ENCODE measurements around the gene RASA3. TPM values are rescaled to one million over a fixed set of nuclear protein-coding genes. Genes with fewer than 3 reads are reported as not detected.

RASA3 gene
- total and polyA plus RNA-seq, 9 of the 15 experiments (the other 6 are each of a cell fraction or from before 2014, with no cell fraction given): 0.72 to 25.3 (median 14.4) TPM

DNA sequence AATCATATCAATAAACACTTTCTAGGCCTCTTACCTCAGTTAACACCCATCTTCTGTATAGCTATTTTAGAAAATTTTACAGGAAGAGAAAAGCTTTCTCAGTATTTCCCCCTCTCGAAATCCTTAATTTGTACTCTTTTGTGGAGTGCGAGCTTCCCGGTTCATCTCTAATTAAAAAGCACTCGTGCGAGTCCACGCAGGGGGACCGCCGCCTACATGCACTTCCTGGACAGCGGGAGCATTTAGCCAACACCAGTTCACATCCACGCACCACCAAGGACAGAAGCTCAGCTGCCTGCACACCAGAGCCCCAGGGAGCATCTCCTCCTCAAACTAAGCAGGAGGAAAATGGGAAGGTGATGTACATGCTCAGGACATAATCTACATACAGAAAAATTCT lies 60.0 kb downstream of the RASA3 start:
- 95% methylated on average over 8 of the region's 10 CpGs for WGBS (ENCODE audit: insufficient coverage, low coverage, missing lambda C conversion rate)
- in situ Hi-C loops (cut with MboI) (no loop called here), intact Hi-C loops (cut with micrococcal nuclease) (no loop called here)
- FAIRE-seq (no peak), DNase-seq (ENCODE audit: extremely low read depth in 1 of 4, low spot score in 3 of 4) (no peak), ATAC-seq (no peak)
- no peak overlapping the region for H3K27ac ChIP-seq (ENCODE audit: extremely low read depth, low read depth, low read length)
- H3K9ac ChIP-seq (ENCODE audit: insufficient read depth in 1 of 2, low read depth in 2 of 2, low read length in 2 of 2): no peak overlapping the region
- BruUV-seq (replicated peaks): TSS peak; percentile 39
- no peak overlapping the region for H2AFZ ChIP-seq (ENCODE audit: low read depth, low read length)
- H3K79me2 ChIP-seq (ENCODE audit: control insufficient read depth, insufficient read depth, low read length): peaks cover 7% of the 10 kb centered on the region; the same call in 2 of the 3 replicates
- H3K4me1 ChIP-seq (replicated peaks in 1 of 2; ENCODE audit: control insufficient read depth in 2 of 2, insufficient read depth in 2 of 2, low read length in 2 of 2): peaks cover 0 to 4% of the 10 kb centered on the region in 2 experiments; a peak in 2 of 5 replicates
- H3K9me1 ChIP-seq (ENCODE audit: control insufficient read depth, insufficient read depth, low read length): no peaks in the 10 kb centered on the region
- no peak overlapping the region for H3K4me2 ChIP-seq (ENCODE audit: insufficient read depth, low read length)
- H3K27me3 ChIP-seq (ENCODE audit: control insufficient read depth in 2 of 2, insufficient read depth in 2 of 2, low read length in 2 of 2): no peaks in the 10 kb centered on the region
- ChIA-PET POLR2A (no interaction called here), CTCF (ENCODE audit: low intra/inter-chr PET ratio) (no interaction called here)
- H3K9me3 ChIP-seq (replicated peaks; ENCODE audit: control insufficient read depth, insufficient read depth, low read depth, low read length): peaks cover 1% of the 10 kb centered on the region; the same call in 1 of the 2 replicates
- no peaks in the 10 kb centered on the region for H4K20me1 ChIP-seq (replicated peaks; ENCODE audit: control insufficient read depth, insufficient read depth, low read length)
- no peak overlapping the region for H3K4me3 ChIP-seq
- H3K36me3 ChIP-seq (ENCODE audit: control insufficient read depth, insufficient read depth, low read length): peaks cover 10% of the 10 kb centered on the region; the same call in 1 of the 3 replicates
- TF ChIP-seq MIER1 (IDR thresholded peaks at IDR 0.05; ENCODE audit: low read depth) (no peak), SMARCC2 (IDR thresholded peaks at IDR 0.05; ENCODE audit: low read depth) (no peak), EGR1 (conservative IDR thresholded peaks at IDR 0.05) (no peak), MAFK (IDR thresholded peaks at IDR 0.05; ENCODE audit: low read length) (no peak), L3MBTL2 (IDR thresholded peaks at IDR 0.05) (no peak), ILF3 (IDR thresholded peaks at IDR 0.05; ENCODE audit: borderline replicate concordance) (no peak), STAT5A (IDR thresholded peaks at IDR 0.05; ENCODE audit: borderline replicate concordance, low read length) (no peak)
- TF ChIP-seq, protein P1, sequence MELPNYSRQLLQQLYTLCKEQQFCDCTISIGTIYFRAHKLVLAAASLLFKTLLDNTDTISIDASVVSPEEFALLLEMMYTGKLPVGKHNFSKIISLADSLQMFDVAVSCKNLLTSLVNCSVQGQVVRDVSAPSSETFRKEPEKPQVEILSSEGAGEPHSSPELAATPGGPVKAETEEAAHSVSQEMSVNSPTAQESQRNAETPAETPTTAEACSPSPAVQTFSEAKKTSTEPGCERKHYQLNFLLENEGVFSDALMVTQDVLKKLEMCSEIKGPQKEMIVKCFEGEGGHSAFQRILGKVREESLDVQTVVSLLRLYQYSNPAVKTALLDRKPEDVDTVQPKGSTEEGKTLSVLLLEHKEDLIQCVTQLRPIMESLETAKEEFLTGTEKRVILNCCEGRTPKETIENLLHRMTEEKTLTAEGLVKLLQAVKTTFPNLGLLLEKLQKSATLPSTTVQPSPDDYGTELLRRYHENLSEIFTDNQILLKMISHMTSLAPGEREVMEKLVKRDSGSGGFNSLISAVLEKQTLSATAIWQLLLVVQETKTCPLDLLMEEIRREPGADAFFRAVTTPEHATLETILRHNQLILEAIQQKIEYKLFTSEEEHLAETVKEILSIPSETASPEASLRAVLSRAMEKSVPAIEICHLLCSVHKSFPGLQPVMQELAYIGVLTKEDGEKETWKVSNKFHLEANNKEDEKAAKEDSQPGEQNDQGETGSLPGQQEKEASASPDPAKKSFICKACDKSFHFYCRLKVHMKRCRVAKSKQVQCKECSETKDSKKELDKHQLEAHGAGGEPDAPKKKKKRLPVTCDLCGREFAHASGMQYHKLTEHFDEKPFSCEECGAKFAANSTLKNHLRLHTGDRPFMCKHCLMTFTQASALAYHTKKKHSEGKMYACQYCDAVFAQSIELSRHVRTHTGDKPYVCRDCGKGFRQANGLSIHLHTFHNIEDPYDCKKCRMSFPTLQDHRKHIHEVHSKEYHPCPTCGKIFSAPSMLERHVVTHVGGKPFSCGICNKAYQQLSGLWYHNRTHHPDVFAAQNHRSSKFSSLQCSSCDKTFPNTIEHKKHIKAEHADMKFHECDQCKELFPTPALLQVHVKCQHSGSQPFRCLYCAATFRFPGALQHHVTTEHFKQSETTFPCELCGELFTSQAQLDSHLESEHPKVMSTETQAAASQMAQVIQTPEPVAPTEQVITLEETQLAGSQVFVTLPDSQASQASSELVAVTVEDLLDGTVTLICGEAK (IDR thresholded peaks at IDR 0.05): no peak
- TF ChIP-seq, protein P1 (CRISPR knock-in tag; IDR thresholded peaks at IDR 0.05): no peak

Data from K562 (cell line).